Measurements from ENCODE around the gene B3GNT8.
"Not testable (repeated sequence)": the region's sequence is repeated elsewhere in the genome, so short reads cannot be mapped to it uniquely, and the experiment has no call there.

The B3GNT8 gene

GRCh38 chr19:41426952-41427646 lies at the start of gene B3GNT8:
Gene B3GNT8, minus strand, starts transcription at chr19:41427374. Its CDS starts 596 bp downstream, at chr19:41426778.
- peak; percentile 96 for DNase-seq

GRCh38 chr19:41476583-41476982 lies 49.4 kb upstream of the B3GNT8 start:
- no peak for DNase-seq

- not testable (repeated sequence) for DNase-seq
These were observed 36.4 kb upstream of the B3GNT8 start for GRCh38 chr19:41463257-41464256.

GRCh38 chr19:41462497-41462896 lies 35.3 kb upstream of the B3GNT8 start:
- DNase-seq = no peak

- DNase-seq = no peak
These were observed 30.1 kb upstream of the B3GNT8 start for GRCh38 chr19:41457241-41457640.

GRCh38 chr19:41456342-41456918 lies 29.3 kb upstream of the B3GNT8 start:
- DNase-seq = no peak

GRCh38 chr19:41455936-41456335 lies 28.8 kb upstream of the B3GNT8 start:
- DNase-seq = no peak

- DNase-seq = no peak
These were observed 25.6 kb upstream of the B3GNT8 start for GRCh38 chr19:41452584-41453275.

GRCh38 chr19:41449865-41450178 lies 22.6 kb upstream of the B3GNT8 start:
- DNase-seq = no peak

- peak; percentile 91 for DNase-seq
These were observed 22.1 kb upstream of the B3GNT8 start for GRCh38 chr19:41449079-41449864.

GRCh38 chr19:41447732-41448332 lies 20.7 kb upstream of the B3GNT8 start:
- DNase-seq = no peak

- peak; percentile 29 for DNase-seq
These were observed 18.4 kb upstream of the B3GNT8 start for GRCh38 chr19:41445575-41445974.

- DNase-seq = no peak
These were observed 16.8 kb upstream of the B3GNT8 start for GRCh38 chr19:41443813-41444455.

GRCh38 chr19:41442473-41443355 lies 15.5 kb upstream of the B3GNT8 start, which contains the start of gene ERICH4:
Gene ERICH4, plus strand, starts transcription at chr19:41443156. Its CDS starts 14 bp downstream, at chr19:41443170.
- DNase-seq = no peak

GRCh38 chr19:41441321-41441945 lies 14.3 kb upstream of the B3GNT8 start:
- no peak for DNase-seq

- peak; percentile 98 for DNase-seq
These were observed 12.5 kb upstream of the B3GNT8 start, which contains the start of gene DMAC2 for GRCh38 chr19:41439441-41440222. Gene DMAC2, minus strand, starts transcription at chr19:41439912. Its CDS starts 13 bp downstream, at chr19:41439899.

GRCh38 chr19:41437944-41438574 lies 10.9 kb upstream of the B3GNT8 start:
- peak; percentile 26 for DNase-seq

- DNase-seq = peak; percentile 32
These were observed 9.4 kb upstream of the B3GNT8 start for GRCh38 chr19:41436674-41436951.

All from islet precursor cell (in vitro differentiated cells).